Measurements from ENCODE around the gene DPH6.

GRCh38 chr15:35481992-35482391, 64.0 kb downstream of the DPH6 start:
- TF ChIP-seq POLR2A (IDR thresholded peaks at IDR 0.05; ENCODE audit: low read depth, low read length), result no peak
- no peak for TF ChIP-seq TAF1 (IDR thresholded peaks at IDR 0.05; ENCODE audit: borderline replicate concordance, low read depth, low read length)

All from GM12892 (cell line).